Esophagus squamous epithelium (tissue), 5 donors: ENCODE results near the gene ALDH1L2. TPM values are rescaled to one million over a fixed set of nuclear protein-coding genes. Genes with fewer than 3 reads are reported as not detected.

ENCODE experiments used
- DNase-seq: peaks from one replicate; lab custom pipeline; 2025; lab: John Stamatoyannopoulos, UW
- H3K27ac ChIP-seq, 4 donors: fragments of 200-600 bp; sonication (generic); one replicate each; pipeline ENCODE4 v1.5.1; 2016 to 2019; ENCODE audit warnings: mild to moderate bottlenecking in 1 of 4
- H3K27me3 ChIP-seq, 4 donors: fragments of 200-600 bp; sonication (generic); 1 replicate in 3 of 4; 2 replicates in 1 of 4; pipeline versions ENCODE4 v1.5.1 to v1.6.0; 2017 to 2021; ENCODE audit warnings: antibody characterized with exemption in 1 of 4
- H3K36me3 ChIP-seq, 3 donors: fragments of 200-600 bp; sonication (generic); one replicate each; pipeline ENCODE4 v1.5.1; 2016 to 2019
- H3K4me1 ChIP-seq, 3 donors: fragments of 200-600 bp; sonication (generic); one replicate each; pipeline ENCODE4 v1.5.1; 2017 to 2019
- H3K4me3 ChIP-seq, 4 donors: fragments of 200-600 bp; sonication (generic); 1 replicate in 3 of 4; 2 replicates in 1 of 4; pipeline ENCODE4 v1.5.1; 2016 to 2019; ENCODE audit warnings: mild to moderate bottlenecking in 2 of 4, moderate library complexity in 1 of 4
- H3K9me3 ChIP-seq, 3 donors: fragments of 200-600 bp; sonication (generic); one replicate each; pipeline ENCODE4 v1.5.1; 2016 to 2019
- CTCF ChIP-seq, 6 experiments: fragments of 450-650 bp in 4 of 6; fragments of 200-600 bp in 2 of 6; sonication (generic) in 2 of 6; IDR thresholded peaks; one replicate each; pipeline ENCODE4 v1.5.1; 2016 to 2019; ENCODE audit warnings: antibody characterized with exemption in 6 of 6, mild to moderate bottlenecking in 4 of 6, moderate library complexity in 4 of 6
- POLR2A ChIP-seq, 4 donors: fragments of 450-650 bp; IDR thresholded peaks; one replicate each; pipeline ENCODE4 v1.6.1; 2017; ENCODE audit warnings: antibody characterized with exemption in 4 of 4, mild to moderate bottlenecking in 4 of 4, moderate library complexity in 3 of 4
- WGBS, 2 donors: methylation state at CpG; one replicate each; pipeline ENCODE4 v1.1.5; 2018; 5-methylcytosine and 5-hydroxymethylcytosine counted together
- intact Hi-C: fragments of 100-400 bp; cut with DNase I; formaldehyde crosslinking; loops from one replicate; pipeline ENCODE4 v1.15.0; 2022
- total RNA-seq, 4 donors: library from RNA; depleted of rRNA; stranded (reverse); fragments of >200 nt; gene quantifications; one replicate each; pipeline ENCODE4 v1.1.0, GENCODE V29; 2016
- donor health status: DM: yes; HTN: yes; CAD: no.

ALDH1L2 gene
- total RNA-seq, 4 donors from 2014 or later, result 0.57 to 4.9 (median 1.1) TPM

- TF ChIP-seq POLR2A (IDR thresholded peaks at IDR 0.05), result no peak
- TF ChIP-seq CTCF (IDR thresholded peaks at IDR 0.05), result peak in 1 of 6 experiments; percentile 39
- DNase-seq, result no peak
These were observed 8.1 kb upstream of the ALDH1L2 start for GRCh38 chr12:105092336-105092735.

GRCh38 chr12:105091476-105092206 is 7.4 kb upstream of the ALDH1L2 start:
- Histone ChIP-seq H3K4me1 (peaks cover 0 to 4% (median 0%) of the 10 kb centered on the region in 3 donors), H3K9me3 (peaks cover 0 to 15% (median 0%) of the 10 kb centered on the region in 3 donors), H3K4me3 (peak overlapping the region in 3 of 4 donors; percentile 5 to 45 (median 29)), H3K27me3 (no peaks in the 10 kb centered on the region), H3K27ac (peak overlapping the region in 2 of 4 donors; percentile 3 to 42), H3K36me3 (no peaks in the 10 kb centered on the region)
- intact Hi-C loops, result no loop called here
- WGBS, 2 donors, result 53 to 92% methylated on average over 4 of the region's 4 CpGs
- TF ChIP-seq POLR2A (IDR thresholded peaks at IDR 0.05), result no peak
- no peak for DNase-seq

More at GRCh38 chr12:105092336-105092735, 8.1 kb upstream of the ALDH1L2 start:
- Histone ChIP-seq H3K9me3 (peaks cover 0 to 15% (median 0%) of the 10 kb centered on the region in 3 donors), H3K27ac (peak overlapping the region in 3 of 4 donors; percentile 3 to 42 (median 14)), H3K36me3 (no peaks in the 10 kb centered on the region), H3K27me3 (no peaks in the 10 kb centered on the region), H3K4me3 (peak overlapping the region in 3 of 4 donors; percentile 5 to 45 (median 29)), H3K4me1 (peaks cover 0 to 4% (median 0%) of the 10 kb centered on the region in 3 donors)
- intact Hi-C loops, result no loop called here
- 30 to 42% methylated on average over 13 of the region's 13 CpGs for WGBS, 2 donors

- intact Hi-C loops, result no loop called here
- WGBS, 2 donors, result 77 to 80% methylated on average over 6 of the region's 6 CpGs
- Histone ChIP-seq H3K4me1 (peaks cover 0 to 4% (median 0%) of the 10 kb centered on the region in 3 donors), H3K9me3 (peaks cover 0 to 8% (median 0%) of the 10 kb centered on the region in 3 donors), H3K4me3 (no peak overlapping the region), H3K36me3 (no peaks in the 10 kb centered on the region), H3K27me3 (no peaks in the 10 kb centered on the region), H3K27ac (no peak overlapping the region)
- no peak for DNase-seq
- no peak for TF ChIP-seq POLR2A (IDR thresholded peaks at IDR 0.05)
- no peak for TF ChIP-seq CTCF (IDR thresholded peaks at IDR 0.05)
These were observed 6.1 kb upstream of the ALDH1L2 start for GRCh38 chr12:105090361-105090760.

GRCh38 chr12:105089817-105090216 is 5.6 kb upstream of the ALDH1L2 start:
- intact Hi-C loops, result no loop called here
- no peak for TF ChIP-seq POLR2A (IDR thresholded peaks at IDR 0.05)
- no peak for TF ChIP-seq CTCF (IDR thresholded peaks at IDR 0.05)
- no peak overlapping the region for H3K27ac ChIP-seq
- WGBS, 2 donors, result 82 to 91% methylated on average over 3 of the region's 3 CpGs
- no peak overlapping the region for H3K4me3 ChIP-seq
- DNase-seq, result no peak
- H3K4me1 ChIP-seq, result peaks cover 0 to 4% (median 0%) of the 10 kb centered on the region in 3 donors
- H3K36me3 ChIP-seq, result no peaks in the 10 kb centered on the region
- peaks cover 0 to 2% (median 0%) of the 10 kb centered on the region in 3 donors for H3K9me3 ChIP-seq
- H3K27me3 ChIP-seq, result no peaks in the 10 kb centered on the region

- Histone ChIP-seq H3K4me1 (peaks cover 9 to 20% (median 11%) of the 10 kb centered on the region in 3 donors), H3K36me3 (no peaks in the 10 kb centered on the region), H3K27me3 (peaks cover 0 to 24% (median 0%) of the 10 kb centered on the region in 4 donors), H3K27ac (no peak overlapping the region), H3K9me3 (no peaks in the 10 kb centered on the region), H3K4me3 (no peak overlapping the region)
- 74 to 83% methylated on average over 6 of the region's 6 CpGs for WGBS, 2 donors
- intact Hi-C loops, result no loop called here
- no peak for TF ChIP-seq POLR2A (IDR thresholded peaks at IDR 0.05)
- no peak for TF ChIP-seq CTCF (IDR thresholded peaks at IDR 0.05)
- DNase-seq, result no peak
These were observed 1.2 kb upstream of the ALDH1L2 start for GRCh38 chr12:105085501-105085900.
